Measurements from ENCODE around the gene KIAA0319L.

Gene KIAA0319L

GRCh38 chr1:35555601-35556477, 1.4 kb downstream of the KIAA0319L start:
- no CpG with 5 or more reads among the region's 10 CpGs for WGBS (ENCODE audit: extremely low coverage, insufficient coverage, insufficient read length)
- no peak overlapping the region for H4K91ac ChIP-seq (ENCODE audit: low read depth, low read length)

GRCh38 chr1:35555212-35555584, 2.0 kb downstream of the KIAA0319L start:
- Histone ChIP-seq H4K91ac (ENCODE audit: low read depth, low read length) (no peak overlapping the region), H3K14ac (ENCODE audit: low read length) (no peak overlapping the region), H3K9me3 (ENCODE audit: insufficient read depth, low read depth, low read length) (no peaks in the 10 kb centered on the region), H4K8ac (ENCODE audit: low read depth, low read length) (no peak overlapping the region), H4K12ac (ENCODE audit: low read depth, low read length) (no peak overlapping the region), H3K23ac (ENCODE audit: low read length) (no peak overlapping the region), H2BK12ac (ENCODE audit: low read length) (no peak overlapping the region), H3K4me1 (ENCODE audit: control insufficient read depth in 1 of 2, insufficient read depth in 2 of 2, low read length in 2 of 2) (peaks cover 4 to 12% of the 10 kb centered on the region in 2 experiments), H3K79me2 (ENCODE audit: control insufficient read depth, insufficient read depth, low read length, poor library complexity) (peaks cover 8% of the 10 kb centered on the region), H3K4ac (ENCODE audit: low read depth, low read length) (peak overlapping the region; percentile 75), H3K27me3 (ENCODE audit: insufficient read depth, low read length) (no peaks in the 10 kb centered on the region), H3K79me1 (ENCODE audit: low read length) (peaks cover 9% of the 10 kb centered on the region), H3K4me2 (ENCODE audit: low read length) (no peak overlapping the region), H2AFZ (ENCODE audit: insufficient read depth, low read length, poor library complexity) (no peak overlapping the region), H3K27ac (ENCODE audit: low read depth, low read length) (no peak overlapping the region), H2AK5ac (ENCODE audit: low read length) (no peak overlapping the region), H2BK5ac (ENCODE audit: low read depth, low read length, poor library complexity) (no peak overlapping the region), H3K36me3 (ENCODE audit: control insufficient read depth in 1 of 2, insufficient read depth in 2 of 2, low read length in 2 of 2) (peaks cover 5 to 11% of the 10 kb centered on the region in 2 experiments), H3K18ac (ENCODE audit: low read length) (no peak overlapping the region), H3K9ac (ENCODE audit: low read length) (no peak overlapping the region), H3K4me3 (ENCODE audit: low read depth, low read length) (no peak overlapping the region), H2BK120ac (ENCODE audit: insufficient read depth, low read length, poor library complexity) (no peak overlapping the region)
- no CpG with 5 or more reads among the region's 4 CpGs for whole genome bisulfite sequencing (ENCODE audit: extremely low coverage, insufficient coverage, insufficient read length)
- DNase-seq = no peak

More at GRCh38 chr1:35555601-35556477, 1.4 kb downstream of the KIAA0319L start:
- Histone ChIP-seq H3K27ac (ENCODE audit: low read depth, low read length) (no peak overlapping the region), H3K23ac (ENCODE audit: low read length) (no peak overlapping the region), H4K12ac (ENCODE audit: low read depth, low read length) (no peak overlapping the region), H2BK120ac (ENCODE audit: insufficient read depth, low read length, poor library complexity) (no peak overlapping the region), H3K4me1 (ENCODE audit: control insufficient read depth in 1 of 2, insufficient read depth in 2 of 2, low read length in 2 of 2) (peaks cover 4 to 12% of the 10 kb centered on the region in 2 experiments), H3K14ac (ENCODE audit: low read length) (no peak overlapping the region), H3K9me3 (ENCODE audit: insufficient read depth, low read depth, low read length) (no peaks in the 10 kb centered on the region), H3K4me3 (ENCODE audit: low read depth, low read length) (no peak overlapping the region), H2AK5ac (ENCODE audit: low read length) (no peak overlapping the region), H3K79me1 (ENCODE audit: low read length) (peaks cover 9% of the 10 kb centered on the region), H3K27me3 (ENCODE audit: insufficient read depth, low read length) (no peaks in the 10 kb centered on the region), H3K18ac (ENCODE audit: low read length) (no peak overlapping the region), H3K4me2 (ENCODE audit: low read length) (no peak overlapping the region), H3K79me2 (ENCODE audit: control insufficient read depth, insufficient read depth, low read length, poor library complexity) (peaks cover 8% of the 10 kb centered on the region), H2BK5ac (ENCODE audit: low read depth, low read length, poor library complexity) (no peak overlapping the region), H3K4ac (ENCODE audit: low read depth, low read length) (no peak overlapping the region), H2AFZ (ENCODE audit: insufficient read depth, low read length, poor library complexity) (no peak overlapping the region), H2BK12ac (ENCODE audit: low read length) (no peak overlapping the region), H4K8ac (ENCODE audit: low read depth, low read length) (no peak overlapping the region), H3K9ac (ENCODE audit: low read length) (no peak overlapping the region), H3K36me3 (ENCODE audit: control insufficient read depth in 1 of 2, insufficient read depth in 2 of 2, low read length in 2 of 2) (peaks cover 10 to 17% of the 10 kb centered on the region in 2 experiments)
- DNase-seq = no peak

DNA sequence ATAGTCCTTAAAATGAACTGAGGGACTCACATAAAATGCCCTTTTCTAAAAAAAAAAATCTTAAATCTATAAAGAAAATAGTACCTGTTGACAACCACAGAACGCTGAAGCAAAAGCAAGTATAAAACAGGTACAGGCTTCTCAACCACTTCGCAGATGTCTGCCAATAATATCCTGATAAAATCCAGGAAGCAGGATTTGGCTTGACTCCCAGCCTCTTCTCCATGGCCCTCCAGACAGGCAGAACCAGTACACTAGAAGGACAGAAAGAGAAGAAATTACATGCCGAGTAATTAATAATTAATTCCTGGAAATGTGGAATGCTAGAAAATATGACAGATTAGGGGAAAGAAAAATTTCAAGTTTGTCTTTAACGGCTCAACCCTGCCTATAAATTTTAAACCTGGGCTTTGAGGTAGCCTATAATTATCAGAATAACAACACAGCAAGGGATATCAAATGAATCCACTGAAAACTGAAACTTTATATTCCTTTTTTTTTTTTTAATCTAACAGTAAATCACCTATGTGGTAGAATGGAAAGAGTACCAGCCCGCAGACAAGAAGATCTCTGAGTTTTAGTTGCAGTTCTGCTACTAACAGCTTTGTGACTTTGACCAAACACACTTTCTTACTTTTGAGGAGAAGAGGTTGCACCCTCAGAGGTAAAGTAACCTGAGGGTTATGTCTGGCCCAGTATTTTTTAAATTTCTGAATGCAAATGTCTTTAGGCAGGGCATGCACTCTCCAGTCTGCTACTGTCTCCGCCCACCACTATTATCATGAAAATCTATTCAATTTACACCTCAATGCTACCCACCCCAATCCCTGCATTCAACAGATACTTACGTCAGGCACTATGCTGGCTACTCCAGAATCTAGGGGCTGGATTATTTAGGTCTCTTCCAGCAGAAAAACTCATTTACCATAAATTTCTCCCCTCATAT, 2.7 kb downstream of the KIAA0319L start:
- Histone ChIP-seq H3K18ac (ENCODE audit: low read length) (no peak overlapping the region), H3K36me3 (ENCODE audit: control insufficient read depth in 1 of 2, insufficient read depth in 2 of 2, low read length in 2 of 2) (peaks cover 5 to 11% of the 10 kb centered on the region in 2 experiments), H2BK5ac (ENCODE audit: low read depth, low read length, poor library complexity) (no peak overlapping the region), H2BK120ac (ENCODE audit: insufficient read depth, low read length, poor library complexity) (no peak overlapping the region), H3K14ac (ENCODE audit: low read length) (no peak overlapping the region), H3K79me1 (ENCODE audit: low read length) (peaks cover 9% of the 10 kb centered on the region), H3K79me2 (ENCODE audit: control insufficient read depth, insufficient read depth, low read length, poor library complexity) (peaks cover 8% of the 10 kb centered on the region), H4K12ac (ENCODE audit: low read depth, low read length) (no peak overlapping the region), H3K4ac (ENCODE audit: low read depth, low read length) (no peak overlapping the region), H2BK12ac (ENCODE audit: low read length) (no peak overlapping the region), H3K4me2 (ENCODE audit: low read length) (no peak overlapping the region), H4K8ac (ENCODE audit: low read depth, low read length) (no peak overlapping the region), H3K27ac (ENCODE audit: low read depth, low read length) (no peak overlapping the region), H3K23ac (ENCODE audit: low read length) (no peak overlapping the region), H3K9ac (ENCODE audit: low read length) (no peak overlapping the region), H3K4me1 (ENCODE audit: control insufficient read depth in 1 of 2, insufficient read depth in 2 of 2, low read length in 2 of 2) (peaks cover 4 to 12% of the 10 kb centered on the region in 2 experiments), H3K9me3 (ENCODE audit: insufficient read depth, low read depth, low read length) (no peaks in the 10 kb centered on the region), H4K91ac (ENCODE audit: low read depth, low read length) (no peak overlapping the region), H2AK5ac (ENCODE audit: low read length) (no peak overlapping the region), H3K27me3 (ENCODE audit: insufficient read depth, low read length) (no peaks in the 10 kb centered on the region), H3K4me3 (ENCODE audit: low read depth, low read length) (no peak overlapping the region), H2AFZ (ENCODE audit: insufficient read depth, low read length, poor library complexity) (no peak overlapping the region)
- no peak for DNase-seq
- no CpG with 5 or more reads among the region's 7 CpGs for WGBS (ENCODE audit: extremely low coverage, insufficient coverage, insufficient read length)

DNA sequence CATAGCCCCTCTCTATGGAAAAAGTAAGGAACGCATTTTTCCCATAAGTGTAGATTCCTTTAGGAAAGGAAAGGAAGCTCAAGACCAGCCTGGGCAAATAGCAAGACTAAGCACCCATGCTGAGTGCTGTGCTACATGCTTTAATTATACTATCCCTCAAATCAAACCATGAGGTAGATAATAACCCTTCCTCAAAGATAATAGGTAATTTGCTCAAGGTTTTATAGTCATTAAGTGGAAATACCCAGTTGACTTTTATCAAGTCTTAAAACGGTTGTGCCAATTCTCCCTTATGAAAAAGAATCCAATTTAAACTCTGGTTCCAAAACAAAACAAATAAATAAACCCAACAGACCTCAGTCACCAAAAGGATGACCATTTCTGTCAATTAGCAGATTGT, 3.4 kb downstream of the KIAA0319L start:
- H3K36me3 ChIP-seq (ENCODE audit: control insufficient read depth in 1 of 2, insufficient read depth in 2 of 2, low read length in 2 of 2) = peaks cover 5 to 11% of the 10 kb centered on the region in 2 experiments
- H3K14ac ChIP-seq (ENCODE audit: low read length) = no peak overlapping the region
- H3K23ac ChIP-seq (ENCODE audit: low read length) = no peak overlapping the region
- H3K79me2 ChIP-seq (ENCODE audit: control insufficient read depth, insufficient read depth, low read length, poor library complexity) = peaks cover 8% of the 10 kb centered on the region
- H3K79me1 ChIP-seq (ENCODE audit: low read length) = peaks cover 9% of the 10 kb centered on the region
- H2AK5ac ChIP-seq (ENCODE audit: low read length) = no peak overlapping the region
- H3K4me2 ChIP-seq (ENCODE audit: low read length) = no peak overlapping the region
- no peak overlapping the region for H2BK5ac ChIP-seq (ENCODE audit: low read depth, low read length, poor library complexity)
- no peak overlapping the region for H4K12ac ChIP-seq (ENCODE audit: low read depth, low read length)
- peaks cover 4 to 12% of the 10 kb centered on the region in 2 experiments for H3K4me1 ChIP-seq (ENCODE audit: control insufficient read depth in 1 of 2, insufficient read depth in 2 of 2, low read length in 2 of 2)
- H3K27ac ChIP-seq (ENCODE audit: low read depth, low read length) = no peak overlapping the region
- H2BK120ac ChIP-seq (ENCODE audit: insufficient read depth, low read length, poor library complexity) = no peak overlapping the region
- H3K27me3 ChIP-seq (ENCODE audit: insufficient read depth, low read length) = no peaks in the 10 kb centered on the region
- H2BK12ac ChIP-seq (ENCODE audit: low read length) = no peak overlapping the region
- DNase-seq = no peak
- H3K9me3 ChIP-seq (ENCODE audit: insufficient read depth, low read depth, low read length) = no peaks in the 10 kb centered on the region
- no CpG with 5 or more reads among the region's 2 CpGs for WGBS (ENCODE audit: extremely low coverage, insufficient coverage, insufficient read length)
- no peak overlapping the region for H4K91ac ChIP-seq (ENCODE audit: low read depth, low read length)
- no peak overlapping the region for H3K4me3 ChIP-seq (ENCODE audit: low read depth, low read length)
- H3K18ac ChIP-seq (ENCODE audit: low read length) = no peak overlapping the region
- no peak overlapping the region for H2AFZ ChIP-seq (ENCODE audit: insufficient read depth, low read length, poor library complexity)
- H4K8ac ChIP-seq (ENCODE audit: low read depth, low read length) = no peak overlapping the region
- H3K9ac ChIP-seq (ENCODE audit: low read length) = no peak overlapping the region
- no peak overlapping the region for H3K4ac ChIP-seq (ENCODE audit: low read depth, low read length)

Measured in trophoblast cell (in vitro differentiated cells and primary cell).